Measurements from ENCODE around the gene ABCG4.
"Not testable (repeated sequence)": the region's sequence is repeated elsewhere in the genome, so short reads cannot be mapped to it uniquely, and the experiment has no call there.

The ABCG4 gene

GRCh38 chr11:119180729-119181676, 32.2 kb downstream of the ABCG4 start:
- Histone ChIP-seq H3K27ac (ENCODE audit: low read length) (no peak overlapping the region), H3K9me3 (ENCODE audit: control insufficient read depth, insufficient read depth, low read length) (no peaks in the 10 kb centered on the region), H3K4me3 (ENCODE audit: low read length) (no peak overlapping the region), H3K27me3 (ENCODE audit: control insufficient read depth, insufficient read depth, low read length) (no peaks in the 10 kb centered on the region), H3K4me1 (ENCODE audit: control insufficient read depth, insufficient read depth, low read length) (no peaks in the 10 kb centered on the region), H3K36me3 (ENCODE audit: control insufficient read depth, insufficient read depth, low read length) (peaks cover 5% of the 10 kb centered on the region)
- DNase-seq (ENCODE audit: low read depth, low spot score): no peak
- WGBS (ENCODE audit: insufficient coverage, insufficient read length): no CpG with 5 or more reads among the region's 6 CpGs

DNA sequence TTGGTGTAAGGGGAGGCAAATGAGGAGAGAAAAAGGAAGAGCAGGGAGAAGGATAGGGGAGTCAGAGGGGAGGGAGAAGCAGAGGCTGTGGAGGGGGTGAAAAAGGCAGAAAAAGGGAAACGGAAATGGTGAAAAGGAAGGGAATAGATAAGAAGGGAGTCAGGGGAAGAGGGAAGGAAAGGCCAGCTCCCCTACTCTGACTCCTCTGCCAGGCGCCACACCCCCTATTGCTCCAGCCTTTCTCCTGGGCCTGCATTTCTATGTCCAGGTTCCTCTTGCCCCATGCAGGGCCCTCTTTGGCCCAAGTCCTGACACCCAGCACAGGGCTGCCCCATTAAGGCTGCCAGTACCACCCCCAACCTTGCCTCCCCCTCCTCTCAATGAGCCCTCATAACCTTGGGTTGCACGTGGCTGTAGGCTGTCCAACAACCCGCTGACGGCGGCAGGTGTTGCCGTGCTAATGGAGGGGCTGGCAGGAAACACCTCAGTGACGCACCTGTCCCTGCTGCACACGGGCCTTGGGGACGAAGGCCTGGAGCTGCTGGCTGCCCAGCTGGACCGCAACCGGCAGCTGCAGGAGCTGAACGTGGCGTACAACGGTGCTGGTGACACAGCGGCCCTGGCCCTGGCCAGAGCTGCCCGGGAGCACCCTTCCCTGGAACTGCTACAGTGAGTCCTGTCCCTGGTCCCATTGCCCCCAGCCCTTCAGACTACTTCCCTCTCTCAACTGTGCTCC, 33.0 kb downstream of the ABCG4 start:
- WGBS (ENCODE audit: insufficient coverage, insufficient read length): 100% methylated on average over 1 of the region's 17 CpGs
- H3K36me3 ChIP-seq (ENCODE audit: control insufficient read depth, insufficient read depth, low read length): peaks cover 5% of the 10 kb centered on the region
- no peak overlapping the region for H3K4me3 ChIP-seq (ENCODE audit: low read length)
- no peaks in the 10 kb centered on the region for H3K4me1 ChIP-seq (ENCODE audit: control insufficient read depth, insufficient read depth, low read length)
- DNase-seq (ENCODE audit: low read depth, low spot score): no peak
- H3K27me3 ChIP-seq (ENCODE audit: control insufficient read depth, insufficient read depth, low read length): no peaks in the 10 kb centered on the region
- H3K27ac ChIP-seq (ENCODE audit: low read length): no peak overlapping the region
- no peaks in the 10 kb centered on the region for H3K9me3 ChIP-seq (ENCODE audit: control insufficient read depth, insufficient read depth, low read length)

DNA sequence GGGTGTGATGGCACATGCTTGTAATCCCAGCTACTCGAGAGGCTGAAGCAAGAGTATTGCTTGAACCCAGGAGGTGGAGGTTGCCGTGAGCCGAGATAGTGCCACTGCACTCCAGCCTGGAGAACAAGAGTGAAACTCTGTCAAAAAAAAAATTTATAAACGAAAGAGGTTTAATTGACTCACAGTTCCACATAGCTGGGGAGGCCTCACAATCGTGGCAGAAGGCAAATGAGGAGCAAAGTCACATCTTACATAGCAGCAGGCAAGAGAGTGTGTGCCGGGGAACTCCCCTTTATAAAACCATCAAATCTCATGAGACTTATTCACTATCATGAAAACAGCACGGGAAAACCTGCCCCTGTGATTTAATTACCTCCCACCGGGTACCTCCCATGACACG, 35.5 kb downstream of the ABCG4 start:
- WGBS (ENCODE audit: insufficient coverage, insufficient read length): no CpG with 5 or more reads among the region's 9 CpGs
- H3K27me3 ChIP-seq (ENCODE audit: control insufficient read depth, insufficient read depth, low read length); H3K4me1 ChIP-seq (ENCODE audit: control insufficient read depth, insufficient read depth, low read length); DNase-seq (ENCODE audit: low read depth, low spot score); H3K36me3 ChIP-seq (ENCODE audit: control insufficient read depth, insufficient read depth, low read length); H3K4me3 ChIP-seq (ENCODE audit: low read length); H3K9me3 ChIP-seq (ENCODE audit: control insufficient read depth, insufficient read depth, low read length); H3K27ac ChIP-seq (ENCODE audit: low read length): not testable (repeated sequence)

DNA sequence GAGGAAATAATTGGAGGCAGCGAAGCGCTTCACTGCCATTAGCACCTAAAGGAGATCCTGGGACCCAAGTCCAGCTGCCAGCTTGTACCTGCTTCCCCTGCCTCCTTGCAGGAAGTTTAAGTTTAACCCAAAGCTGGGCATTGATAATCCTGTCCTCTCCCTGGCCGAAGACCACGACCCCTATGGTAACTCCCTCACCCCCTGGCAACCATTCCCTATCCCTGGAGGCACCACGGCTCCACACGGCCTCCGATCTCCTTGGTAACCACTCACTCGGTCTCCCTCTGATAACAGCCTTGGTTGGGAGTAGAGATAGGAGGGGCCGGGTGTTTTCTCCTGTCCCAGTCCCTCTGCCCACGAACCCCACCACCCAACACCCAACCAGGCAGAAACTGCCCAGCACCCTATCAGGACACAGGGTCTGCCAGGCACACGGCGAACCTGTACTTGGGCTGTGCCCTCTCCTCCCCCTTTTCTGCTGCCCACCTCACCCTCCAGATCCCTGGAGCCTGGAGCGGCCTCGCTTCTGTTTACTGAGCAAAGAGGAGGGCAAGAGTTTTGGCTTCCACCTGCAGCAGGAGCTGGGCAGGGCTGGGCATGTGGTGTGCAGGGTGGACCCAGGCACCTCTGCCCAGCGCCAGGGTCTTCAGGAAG, 37.3 kb downstream of the ABCG4 start:
- no peak overlapping the region for H3K27ac ChIP-seq (ENCODE audit: low read length)
- no CpG with 5 or more reads among the region's 15 CpGs for WGBS (ENCODE audit: insufficient coverage, insufficient read length)
- H3K4me3 ChIP-seq (ENCODE audit: low read length): no peak overlapping the region
- H3K4me1 ChIP-seq (ENCODE audit: control insufficient read depth, insufficient read depth, low read length): no peaks in the 10 kb centered on the region
- H3K9me3 ChIP-seq (ENCODE audit: control insufficient read depth, insufficient read depth, low read length): no peaks in the 10 kb centered on the region
- H3K27me3 ChIP-seq (ENCODE audit: control insufficient read depth, insufficient read depth, low read length): no peaks in the 10 kb centered on the region
- no peak for DNase-seq (ENCODE audit: low read depth, low spot score)
- no peaks in the 10 kb centered on the region for H3K36me3 ChIP-seq (ENCODE audit: control insufficient read depth, insufficient read depth, low read length)

- no peaks in the 10 kb centered on the region for H3K9me3 ChIP-seq (ENCODE audit: control insufficient read depth, insufficient read depth, low read length)
- H3K36me3 ChIP-seq (ENCODE audit: control insufficient read depth, insufficient read depth, low read length): no peaks in the 10 kb centered on the region
- H3K27me3 ChIP-seq (ENCODE audit: control insufficient read depth, insufficient read depth, low read length): no peaks in the 10 kb centered on the region
- H3K4me1 ChIP-seq (ENCODE audit: control insufficient read depth, insufficient read depth, low read length): no peaks in the 10 kb centered on the region
- DNase-seq (ENCODE audit: low read depth, low spot score): no peak
- H3K27ac ChIP-seq (ENCODE audit: low read length): no peak overlapping the region
- H3K4me3 ChIP-seq (ENCODE audit: low read length): no peak overlapping the region
- no CpG with 5 or more reads among the region's 21 CpGs for WGBS (ENCODE audit: insufficient coverage, insufficient read length)
Observed at GRCh38 chr11:119187123-119187892, 38.5 kb downstream of the ABCG4 start.

- Histone ChIP-seq H3K36me3 (ENCODE audit: control insufficient read depth, insufficient read depth, low read length) (no peaks in the 10 kb centered on the region), H3K27me3 (ENCODE audit: control insufficient read depth, insufficient read depth, low read length) (no peaks in the 10 kb centered on the region), H3K4me1 (ENCODE audit: control insufficient read depth, insufficient read depth, low read length) (no peaks in the 10 kb centered on the region), H3K4me3 (ENCODE audit: low read length) (no peak overlapping the region), H3K9me3 (ENCODE audit: control insufficient read depth, insufficient read depth, low read length) (no peaks in the 10 kb centered on the region), H3K27ac (ENCODE audit: low read length) (no peak overlapping the region)
- WGBS (ENCODE audit: insufficient coverage, insufficient read length): no CpG with 5 or more reads among the region's 11 CpGs
- no peak for DNase-seq (ENCODE audit: low read depth, low spot score)
Observed at GRCh38 chr11:119188067-119188466, 39.2 kb downstream of the ABCG4 start.

DNA sequence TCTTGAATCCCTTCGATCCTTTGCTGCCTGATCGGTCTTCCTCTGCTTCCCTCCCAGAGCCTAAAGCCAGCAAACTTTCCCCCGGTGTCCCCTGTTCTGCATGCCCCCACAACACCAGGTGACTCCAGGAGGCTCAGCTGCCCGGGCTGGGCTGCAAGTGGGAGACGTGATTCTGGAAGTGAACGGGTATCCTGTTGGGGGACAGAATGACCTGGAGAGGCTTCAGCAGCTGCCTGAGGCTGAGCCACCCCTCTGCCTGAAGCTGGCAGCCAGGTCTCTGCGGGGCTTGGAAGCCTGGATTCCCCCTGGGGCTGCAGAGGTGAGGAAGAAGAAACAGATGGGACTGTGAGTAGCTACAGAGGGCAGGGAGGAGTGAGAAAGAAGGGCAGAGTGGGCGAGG, 40.0 kb downstream of the ABCG4 start:
- H3K4me3 ChIP-seq (ENCODE audit: low read length): no peak overlapping the region
- no peaks in the 10 kb centered on the region for H3K27me3 ChIP-seq (ENCODE audit: control insufficient read depth, insufficient read depth, low read length)
- no peaks in the 10 kb centered on the region for H3K9me3 ChIP-seq (ENCODE audit: control insufficient read depth, insufficient read depth, low read length)
- H3K36me3 ChIP-seq (ENCODE audit: control insufficient read depth, insufficient read depth, low read length): no peaks in the 10 kb centered on the region
- no peak for DNase-seq (ENCODE audit: low read depth, low spot score)
- H3K4me1 ChIP-seq (ENCODE audit: control insufficient read depth, insufficient read depth, low read length): no peaks in the 10 kb centered on the region
- no peak overlapping the region for H3K27ac ChIP-seq (ENCODE audit: low read length)
- no CpG with 5 or more reads among the region's 8 CpGs for WGBS (ENCODE audit: insufficient coverage, insufficient read length)

DNA sequence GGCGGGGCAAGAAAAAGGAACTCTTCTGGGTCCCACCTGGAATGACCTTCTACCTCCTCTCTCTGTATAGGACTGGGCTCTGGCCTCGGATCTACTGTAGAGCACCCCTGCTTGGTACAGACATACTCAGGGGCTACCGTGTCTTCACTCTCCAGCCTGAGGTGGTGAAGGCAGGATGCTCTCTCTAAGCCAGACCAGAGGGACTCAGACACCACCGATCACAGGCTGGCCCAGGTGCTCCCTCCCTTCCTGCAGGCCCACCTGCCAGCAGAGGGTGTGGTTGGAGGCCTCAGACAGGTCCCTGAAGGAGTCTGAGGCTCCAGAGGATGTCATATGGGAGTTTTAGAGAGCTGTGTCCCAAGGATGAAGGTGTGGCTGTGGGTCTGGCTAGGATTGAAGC, 40.5 kb downstream of the ABCG4 start:
- no peak for DNase-seq (ENCODE audit: low read depth, low spot score)
- Histone ChIP-seq H3K27ac (ENCODE audit: low read length) (no peak overlapping the region), H3K4me1 (ENCODE audit: control insufficient read depth, insufficient read depth, low read length) (no peaks in the 10 kb centered on the region), H3K36me3 (ENCODE audit: control insufficient read depth, insufficient read depth, low read length) (no peaks in the 10 kb centered on the region), H3K4me3 (ENCODE audit: low read length) (no peak overlapping the region), H3K27me3 (ENCODE audit: control insufficient read depth, insufficient read depth, low read length) (no peaks in the 10 kb centered on the region), H3K9me3 (ENCODE audit: control insufficient read depth, insufficient read depth, low read length) (no peaks in the 10 kb centered on the region)
- no CpG with 5 or more reads among the region's 4 CpGs for WGBS (ENCODE audit: insufficient coverage, insufficient read length)

DNA sequence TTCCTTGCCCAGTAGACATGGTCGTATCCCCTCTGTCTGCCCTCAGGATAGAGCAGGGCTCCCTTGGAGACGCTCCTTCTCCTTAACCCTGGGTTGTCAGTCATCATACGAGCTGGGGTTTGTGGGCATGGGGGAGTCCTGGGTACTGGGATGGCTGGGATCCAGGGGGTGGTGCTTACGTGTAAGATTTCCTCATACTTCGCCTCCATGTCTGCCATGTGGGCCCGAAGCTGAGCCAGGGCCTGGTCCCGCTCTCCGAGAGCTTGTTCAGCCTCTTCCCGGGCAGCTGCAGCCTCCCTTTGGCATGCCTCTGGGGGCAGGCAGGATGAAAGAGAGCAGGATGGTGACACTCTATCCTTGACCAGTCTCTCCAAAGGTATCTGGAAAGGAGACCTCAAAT, 41.7 kb downstream of the ABCG4 start:
- H3K9me3 ChIP-seq (ENCODE audit: control insufficient read depth, insufficient read depth, low read length): no peaks in the 10 kb centered on the region
- no peak overlapping the region for H3K4me3 ChIP-seq (ENCODE audit: low read length)
- no peaks in the 10 kb centered on the region for H3K27me3 ChIP-seq (ENCODE audit: control insufficient read depth, insufficient read depth, low read length)
- no peak for DNase-seq (ENCODE audit: low read depth, low spot score)
- WGBS (ENCODE audit: insufficient coverage, insufficient read length): no CpG with 5 or more reads among the region's 9 CpGs
- no peak overlapping the region for H3K27ac ChIP-seq (ENCODE audit: low read length)
- H3K36me3 ChIP-seq (ENCODE audit: control insufficient read depth, insufficient read depth, low read length): no peaks in the 10 kb centered on the region
- H3K4me1 ChIP-seq (ENCODE audit: control insufficient read depth, insufficient read depth, low read length): no peaks in the 10 kb centered on the region

GRCh38 chr11:119191265-119191664, 42.4 kb downstream of the ABCG4 start:
- not testable (repeated sequence) for H3K36me3 ChIP-seq (ENCODE audit: control insufficient read depth, insufficient read depth, low read length); H3K9me3 ChIP-seq (ENCODE audit: control insufficient read depth, insufficient read depth, low read length); H3K4me1 ChIP-seq (ENCODE audit: control insufficient read depth, insufficient read depth, low read length); DNase-seq (ENCODE audit: low read depth, low spot score); H3K27ac ChIP-seq (ENCODE audit: low read length); H3K4me3 ChIP-seq (ENCODE audit: low read length); H3K27me3 ChIP-seq (ENCODE audit: control insufficient read depth, insufficient read depth, low read length)
- no CpG with 5 or more reads among the region's 14 CpGs for WGBS (ENCODE audit: insufficient coverage, insufficient read length)

All from iPS DF 6.9 (cell line).